Measurements from ENCODE around the gene EHD1. TPM values are rescaled to one million over a fixed set of nuclear protein-coding genes. Genes with fewer than 3 reads are reported as not detected.

Gene EHD1
- total and polyA plus RNA-seq, 9 of the 15 experiments (the other 6 are each of a cell fraction or from before 2014, with no cell fraction given), result 0.46 to 65.0 (median 16.4) TPM

DNA sequence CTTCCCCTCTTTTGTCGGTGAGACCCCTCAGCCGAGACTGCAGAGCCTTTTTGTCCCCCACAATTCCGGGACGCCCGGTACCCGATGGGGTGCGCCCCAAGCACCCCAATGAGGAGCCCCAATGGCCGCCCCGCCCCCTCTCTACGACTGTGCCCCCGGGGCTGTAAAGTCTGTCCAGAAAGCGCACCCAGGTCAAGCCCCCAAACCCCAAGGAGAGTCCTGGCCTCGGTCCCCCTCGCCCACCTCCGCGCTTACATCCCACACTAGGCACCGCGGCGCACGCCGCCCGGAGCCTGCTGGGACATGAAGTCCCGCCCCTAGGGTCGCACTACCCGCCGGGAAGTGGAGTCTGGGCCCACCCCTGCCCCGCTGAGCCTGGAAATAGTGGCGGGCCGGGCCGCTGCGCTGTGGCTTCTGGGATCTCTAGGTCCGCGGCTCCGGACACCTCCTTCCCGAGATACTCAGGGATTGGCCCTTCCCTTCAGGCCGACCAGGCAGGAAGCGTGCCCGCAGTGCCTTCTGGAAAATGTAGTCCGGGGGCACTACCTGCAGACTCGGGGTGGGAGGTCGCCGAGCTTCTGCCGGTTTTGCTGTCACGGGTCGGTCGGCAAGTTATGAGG is 68.0 kb downstream of the EHD1 start, which contains the start of gene MEN1 (continued):
- TF ChIP-seq, protein P1, sequence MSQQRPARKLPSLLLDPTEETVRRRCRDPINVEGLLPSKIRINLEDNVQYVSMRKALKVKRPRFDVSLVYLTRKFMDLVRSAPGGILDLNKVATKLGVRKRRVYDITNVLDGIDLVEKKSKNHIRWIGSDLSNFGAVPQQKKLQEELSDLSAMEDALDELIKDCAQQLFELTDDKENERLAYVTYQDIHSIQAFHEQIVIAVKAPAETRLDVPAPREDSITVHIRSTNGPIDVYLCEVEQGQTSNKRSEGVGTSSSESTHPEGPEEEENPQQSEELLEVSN (IDR thresholded peaks at IDR 0.05; ENCODE audit: borderline replicate concordance in 1 of 2, extremely low read depth in 1 of 2, insufficient read depth in 1 of 2, insufficient read length in 1 of 2, low read depth in 1 of 2, low read length in 1 of 2, poor library complexity in 1 of 2, severe bottlenecking in 1 of 2), result peak in 1 of 2 experiments; percentile 35
- TF ChIP-seq POU5F1 (IDR thresholded peaks at IDR 0.05; ENCODE audit: borderline replicate concordance, low read depth, low read length, partially characterized antibody), result no peak
- TF ChIP-seq MAFF (IDR thresholded peaks at IDR 0.05; ENCODE audit: low read length), result no peak
- TF ChIP-seq ARID3A (IDR thresholded peaks at IDR 0.05; ENCODE audit: borderline replicate concordance, low read depth, low read length), result no peak
- TF ChIP-seq ESRRA (IDR thresholded peaks at IDR 0.05; ENCODE audit: borderline replicate concordance, low read depth), result no peak; the same call in 1 of the 2 replicates
- TF ChIP-seq ZNF639 (CRISPR knock-in tag; conservative IDR thresholded peaks at IDR 0.05 in 1 of 2, IDR thresholded peaks at IDR 0.05 in 1 of 2), result peak in 1 of 2 experiments; percentile 86; a peak in 2 of 4 replicates
- TF ChIP-seq, protein P2, sequence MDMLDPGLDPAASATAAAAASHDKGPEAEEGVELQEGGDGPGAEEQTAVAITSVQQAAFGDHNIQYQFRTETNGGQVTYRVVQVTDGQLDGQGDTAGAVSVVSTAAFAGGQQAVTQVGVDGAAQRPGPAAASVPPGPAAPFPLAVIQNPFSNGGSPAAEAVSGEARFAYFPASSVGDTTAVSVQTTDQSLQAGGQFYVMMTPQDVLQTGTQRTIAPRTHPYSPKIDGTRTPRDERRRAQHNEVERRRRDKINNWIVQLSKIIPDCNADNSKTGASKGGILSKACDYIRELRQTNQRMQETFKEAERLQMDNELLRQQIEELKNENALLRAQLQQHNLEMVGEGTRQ (CRISPR knock-in tag; IDR thresholded peaks at IDR 0.05), result no peak
- no peak for TF ChIP-seq ELK1 (CRISPR knock-in tag; IDR thresholded peaks at IDR 0.05)
- no peak for TF ChIP-seq MEIS2 (IDR thresholded peaks at IDR 0.05; ENCODE audit: partially characterized antibody)
- TF ChIP-seq ZNF174 (CRISPR knock-in tag; IDR thresholded peaks at IDR 0.05), result no peak
- no peak for TF ChIP-seq LEF1 (IDR thresholded peaks at IDR 0.05)
- TF ChIP-seq CHD2 (IDR thresholded peaks at IDR 0.05; ENCODE audit: low read depth, low read length), result no peak; the same call in none of the 2 replicates
- no peak for TF ChIP-seq FOXK1 (CRISPR knock-in tag; IDR thresholded peaks at IDR 0.05; ENCODE audit: borderline replicate concordance)
- TF ChIP-seq, protein P3, sequence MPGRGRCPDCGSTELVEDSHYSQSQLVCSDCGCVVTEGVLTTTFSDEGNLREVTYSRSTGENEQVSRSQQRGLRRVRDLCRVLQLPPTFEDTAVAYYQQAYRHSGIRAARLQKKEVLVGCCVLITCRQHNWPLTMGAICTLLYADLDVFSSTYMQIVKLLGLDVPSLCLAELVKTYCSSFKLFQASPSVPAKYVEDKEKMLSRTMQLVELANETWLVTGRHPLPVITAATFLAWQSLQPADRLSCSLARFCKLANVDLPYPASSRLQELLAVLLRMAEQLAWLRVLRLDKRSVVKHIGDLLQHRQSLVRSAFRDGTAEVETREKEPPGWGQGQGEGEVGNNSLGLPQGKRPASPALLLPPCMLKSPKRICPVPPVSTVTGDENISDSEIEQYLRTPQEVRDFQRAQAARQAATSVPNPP (IDR thresholded peaks at IDR 0.05; ENCODE audit: borderline replicate concordance, insufficient read depth, insufficient read length), result no peak
- TF ChIP-seq RBM17 (IDR thresholded peaks at IDR 0.05; ENCODE audit: borderline replicate concordance, low read depth, low read length), result no peak
- no peak for TF ChIP-seq CGGBP1 (CRISPR knock-in tag; IDR thresholded peaks at IDR 0.05)
- TF ChIP-seq NR1H2 (CRISPR knock-in tag; IDR thresholded peaks at IDR 0.05), result no peak
- TF ChIP-seq KLF16 (IDR thresholded peaks at IDR 0.05), result no peak
- no peak for TF ChIP-seq NFYB (IDR thresholded peaks at IDR 0.05; ENCODE audit: extremely low read depth, insufficient read length)

All from K562 (cell line).